GM12875 (cell line): ENCODE results near the gene TRMO.

Experiments
- H3K4me3 ChIP-seq: one replicate; pipeline ENCODE4 v1.5.1; 2011; ENCODE audit warnings: low read depth, low read length, control low read depth
- TF ChIP-seq, protein P1 (sequence below): IDR thresholded peaks from 2 replicates; pipeline ENCODE4 v1.5.1; 2011; ENCODE audit warnings: low read depth, mild to moderate bottlenecking, control low read depth, inconsistent platforms, low read length, moderate library complexity, borderline replicate concordance; ENCODE audit not compliant: insufficient read depth

The TRMO gene

DNA sequence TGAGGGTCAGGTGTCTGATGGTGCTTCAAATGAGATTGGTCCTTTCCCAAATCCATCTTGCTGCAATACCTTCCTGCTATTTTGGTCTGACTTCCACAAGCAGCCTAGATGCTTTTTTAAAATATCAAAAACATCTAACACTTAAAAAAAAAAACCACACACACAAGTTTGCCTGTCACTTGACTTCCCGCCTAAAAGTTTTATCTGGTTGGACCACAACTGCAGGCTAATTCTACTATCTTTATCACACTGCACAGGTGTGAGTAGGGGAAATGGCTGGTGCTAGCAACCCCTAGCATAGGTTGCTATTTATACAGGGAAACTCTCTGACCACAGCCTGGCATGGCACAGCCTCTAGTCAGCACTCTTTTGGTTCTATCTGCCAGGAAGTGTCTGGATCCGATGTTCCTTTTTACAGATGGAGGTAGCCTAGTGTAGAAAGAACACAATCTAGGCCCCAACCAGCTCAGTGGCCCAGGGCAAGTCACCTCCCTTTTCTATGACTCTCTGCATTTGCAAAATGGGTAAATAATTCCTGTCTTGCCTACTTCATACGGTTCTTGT lies 15.9 kb upstream of the TRMO start, which contains the start of gene HEMGN:
HEMGN (minus strand) TSS at position 92 of the 564 bp plus-strand sequence; CDS start at position 56, 36 bp downstream.
- no peak within 1 kb of the TSS for H3K4me3 ChIP-seq

DNA sequence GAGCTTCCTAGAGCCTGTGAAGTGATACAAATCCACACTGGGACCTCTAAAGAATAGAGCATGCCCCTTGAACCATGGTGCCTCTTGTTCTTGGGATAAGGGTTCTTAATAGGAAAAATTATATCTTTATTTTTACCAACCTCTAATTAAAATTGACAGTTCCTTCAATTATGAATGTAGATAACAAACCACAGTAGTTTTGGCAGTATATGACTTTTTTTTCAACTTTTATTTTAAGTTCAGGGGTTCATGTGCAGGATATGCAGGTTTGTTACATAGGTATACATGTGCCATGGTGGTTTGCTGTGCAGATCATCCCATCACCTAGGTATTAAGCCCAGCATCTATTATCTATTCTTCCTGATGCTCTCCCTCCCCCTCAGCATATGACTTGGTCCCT lies 14.7 kb upstream of the TRMO start:
- no peak overlapping the region for H3K4me3 ChIP-seq
- TF ChIP-seq, protein P1, sequence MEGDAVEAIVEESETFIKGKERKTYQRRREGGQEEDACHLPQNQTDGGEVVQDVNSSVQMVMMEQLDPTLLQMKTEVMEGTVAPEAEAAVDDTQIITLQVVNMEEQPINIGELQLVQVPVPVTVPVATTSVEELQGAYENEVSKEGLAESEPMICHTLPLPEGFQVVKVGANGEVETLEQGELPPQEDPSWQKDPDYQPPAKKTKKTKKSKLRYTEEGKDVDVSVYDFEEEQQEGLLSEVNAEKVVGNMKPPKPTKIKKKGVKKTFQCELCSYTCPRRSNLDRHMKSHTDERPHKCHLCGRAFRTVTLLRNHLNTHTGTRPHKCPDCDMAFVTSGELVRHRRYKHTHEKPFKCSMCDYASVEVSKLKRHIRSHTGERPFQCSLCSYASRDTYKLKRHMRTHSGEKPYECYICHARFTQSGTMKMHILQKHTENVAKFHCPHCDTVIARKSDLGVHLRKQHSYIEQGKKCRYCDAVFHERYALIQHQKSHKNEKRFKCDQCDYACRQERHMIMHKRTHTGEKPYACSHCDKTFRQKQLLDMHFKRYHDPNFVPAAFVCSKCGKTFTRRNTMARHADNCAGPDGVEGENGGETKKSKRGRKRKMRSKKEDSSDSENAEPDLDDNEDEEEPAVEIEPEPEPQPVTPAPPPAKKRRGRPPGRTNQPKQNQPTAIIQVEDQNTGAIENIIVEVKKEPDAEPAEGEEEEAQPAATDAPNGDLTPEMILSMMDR: no peak

More for the DNA sequence above, 15.9 kb upstream of the TRMO start, which contains the start of gene HEMGN:
- TF ChIP-seq, protein P1: no peak

DNA sequence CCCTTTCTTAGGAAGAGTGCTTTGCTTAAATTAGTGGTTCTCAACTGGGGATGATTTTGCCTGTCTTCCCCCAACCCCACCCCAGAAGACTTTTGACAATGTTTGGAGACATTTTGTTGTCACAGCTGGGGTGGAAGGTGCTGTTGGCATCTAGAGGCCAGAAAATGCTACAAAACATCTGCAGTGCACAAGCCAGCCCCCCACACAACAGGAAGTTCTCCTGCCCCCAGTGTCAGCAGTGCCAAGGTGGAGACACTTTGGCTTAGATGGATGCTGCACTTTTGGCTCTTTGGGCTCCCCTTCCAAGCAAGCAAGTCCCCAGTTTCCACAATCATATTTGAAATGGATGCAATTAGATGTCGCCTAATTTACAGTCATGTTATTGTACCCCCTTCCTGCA lies 13.0 kb upstream of the TRMO start:
- H3K4me3 ChIP-seq: no peak overlapping the region
- TF ChIP-seq, protein P1: no peak

DNA sequence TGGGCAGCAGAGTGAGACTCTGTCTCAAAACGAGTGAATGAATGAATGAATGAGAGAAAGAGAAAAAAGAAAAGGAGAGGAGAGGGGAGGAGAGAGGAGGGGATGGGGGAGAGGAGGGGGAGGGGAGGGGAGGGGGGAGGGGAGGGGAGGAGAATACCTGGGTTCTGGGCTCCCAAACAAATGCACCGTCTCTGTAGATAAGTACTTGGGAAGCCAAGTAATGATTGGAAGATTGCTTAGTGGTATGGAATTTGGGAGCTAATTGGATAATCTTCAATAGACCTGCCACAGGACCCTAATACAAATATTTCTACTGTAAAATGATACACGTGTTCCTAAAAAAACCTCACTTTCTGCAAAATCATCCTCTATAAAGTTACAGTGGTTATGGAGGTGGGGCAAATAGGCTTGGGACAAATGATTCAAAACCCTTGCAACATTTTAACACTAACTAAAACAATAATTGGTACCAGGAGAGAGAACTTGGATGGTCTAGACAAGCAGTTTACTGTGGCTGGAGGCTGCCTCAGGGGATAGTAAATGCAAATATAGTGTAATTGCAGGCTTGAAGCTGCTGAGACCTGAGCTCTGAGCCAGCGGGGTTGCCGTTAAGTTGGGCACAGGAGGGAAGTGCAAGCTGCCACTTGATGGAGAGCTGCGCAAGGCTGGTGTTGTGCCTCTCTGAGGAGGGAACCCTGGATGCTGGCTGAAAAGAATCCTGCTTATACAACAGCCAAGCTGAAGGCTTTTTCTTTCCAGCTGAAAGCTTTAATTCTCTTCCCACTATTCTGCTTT lies 12.2 kb upstream of the TRMO start:
- TF ChIP-seq, protein P1: no peak
- no peak overlapping the region for H3K4me3 ChIP-seq

DNA sequence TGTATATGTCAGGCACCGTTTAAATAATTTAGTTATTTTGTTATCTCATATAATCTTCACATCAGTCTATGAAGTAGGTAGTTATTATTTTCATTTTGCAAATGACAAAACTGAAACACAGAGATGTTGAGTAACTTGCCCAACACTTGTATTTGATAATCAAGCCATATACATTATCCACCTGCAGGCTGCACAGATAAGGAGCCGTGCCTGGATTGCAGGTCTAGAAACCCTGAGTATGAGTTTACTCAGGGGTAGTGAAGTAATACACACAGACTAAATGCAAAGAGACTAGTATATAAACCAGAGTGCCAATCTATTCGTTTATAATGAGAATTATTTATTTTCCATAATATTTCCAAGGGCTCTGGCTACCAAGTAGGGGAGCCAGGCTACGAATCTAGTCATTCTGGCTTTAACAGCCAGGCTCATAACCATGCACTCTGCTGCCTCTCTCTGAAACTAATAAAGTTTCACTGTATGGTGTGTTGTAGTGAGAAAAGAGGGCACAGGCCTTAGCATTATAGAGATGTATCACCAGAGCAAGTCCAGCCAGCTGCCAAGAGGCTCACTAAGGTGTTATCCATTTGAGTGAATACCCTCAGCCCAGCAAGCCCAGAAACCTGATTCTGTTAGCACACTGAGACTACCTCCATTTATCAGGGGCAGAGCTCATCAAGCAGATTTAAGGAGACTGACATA lies 11.1 kb upstream of the TRMO start:
- no peak overlapping the region for H3K4me3 ChIP-seq
- TF ChIP-seq, protein P1: no peak

DNA sequence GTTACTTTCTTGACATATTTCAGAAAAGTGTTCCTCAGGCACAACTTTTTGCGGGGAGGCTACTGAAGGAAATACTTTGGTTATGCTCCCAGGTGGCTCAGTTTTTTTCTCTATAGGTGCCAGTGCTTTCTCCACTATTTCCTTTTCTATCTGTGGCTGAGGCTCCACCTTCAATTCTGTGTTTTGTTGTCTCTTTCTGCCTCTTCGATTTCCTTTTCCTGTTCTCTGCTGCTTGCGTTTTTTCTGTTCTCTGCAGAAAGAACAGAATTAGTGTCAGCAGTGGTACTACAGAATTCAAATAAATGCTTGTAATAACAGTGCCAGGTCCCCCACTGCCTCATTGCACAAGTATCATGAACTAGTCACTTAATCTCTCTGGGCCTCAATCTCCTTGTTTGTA lies 8.7 kb upstream of the TRMO start:
- TF ChIP-seq, protein P1: no peak
- H3K4me3 ChIP-seq: no peak overlapping the region
